Effector memory CD8-positive, alpha-beta T cell (primary cell): ENCODE data around the gene TSHZ2.
"Not testable (repeated sequence)": the region's sequence is repeated elsewhere in the genome, so short reads cannot be mapped to it uniquely, and the experiment has no call there.

Experiments
- ATAC-seq: fragments of 150-1000 bp; cut with Tn5 transposase; replicated peaks from 2 replicates; pipeline ENCODE4 v1.10.0; 2021; ENCODE audit warnings: mild to moderate bottlenecking, moderate library complexity
- DNase-seq, 3 experiments: peaks; one replicate each; pipeline ENCODE4 v3.0.0; 2021
- H3K27ac Mint-ChIP-seq, 2 donors: one replicate each; pipeline ENCODE4 v1.8.0; 2022; ENCODE audit warnings: mild to moderate bottlenecking in 2 of 2, mixed read lengths in 2 of 2, moderate library complexity in 2 of 2
- H3K27me3 Mint-ChIP-seq, 2 donors: one replicate each; pipeline ENCODE4 v1.8.0; 2022; ENCODE audit warnings: mixed read lengths in 2 of 2
- H3K36me3 Mint-ChIP-seq: one replicate; pipeline ENCODE4 v1.8.0; 2022; ENCODE audit warnings: mild to moderate bottlenecking, moderate library complexity, mixed read lengths; ENCODE audit not compliant: insufficient read depth
- H3K4me1 Mint-ChIP-seq, 2 donors: one replicate each; pipeline ENCODE4 v1.8.0; 2022; ENCODE audit warnings: low read depth in 2 of 2, mixed read lengths in 2 of 2
- H3K4me3 Mint-ChIP-seq, 2 donors: one replicate each; pipeline ENCODE4 v1.8.0; 2022; ENCODE audit warnings: mild to moderate bottlenecking in 2 of 2, mixed read lengths in 2 of 2, moderate library complexity in 2 of 2
- H3K9me3 Mint-ChIP-seq, 2 donors: one replicate each; pipeline ENCODE4 v1.8.0; 2022; ENCODE audit warnings: mixed read lengths in 2 of 2

TSHZ2 gene

DNA sequence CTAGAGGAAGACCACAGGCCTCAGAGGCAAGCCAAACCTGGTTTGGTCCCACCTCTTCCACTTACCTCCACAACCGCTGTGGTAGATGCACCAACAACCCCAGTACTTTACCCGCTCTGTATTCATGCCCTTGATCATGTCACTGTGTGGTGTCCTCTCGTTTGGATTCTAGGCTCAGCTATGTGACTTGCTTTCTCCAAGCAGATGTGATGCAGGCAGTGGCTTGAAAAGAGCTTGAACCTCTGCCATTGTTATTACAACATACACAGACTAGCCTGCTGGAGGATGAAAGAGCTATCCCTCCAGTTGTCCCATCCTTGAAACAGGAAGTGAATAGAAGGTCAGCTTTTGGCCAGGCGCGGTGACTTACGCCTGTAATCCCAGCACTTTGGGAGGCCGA, 473.8 kb downstream of the TSHZ2 start:
- H3K27ac Mint-ChIP-seq: no peak overlapping the region
- H3K4me1 Mint-ChIP-seq: no peaks in the 10 kb centered on the region
- no peak overlapping the region for H3K4me3 Mint-ChIP-seq
- H3K27me3 Mint-ChIP-seq: peaks cover 37 to 39% of the 10 kb centered on the region in 2 donors
- ATAC-seq (no peak), DNase-seq (no peak)
- peaks cover 14 to 30% of the 10 kb centered on the region in 2 donors for H3K9me3 Mint-ChIP-seq
- H3K36me3 Mint-ChIP-seq: no peaks in the 10 kb centered on the region

DNA sequence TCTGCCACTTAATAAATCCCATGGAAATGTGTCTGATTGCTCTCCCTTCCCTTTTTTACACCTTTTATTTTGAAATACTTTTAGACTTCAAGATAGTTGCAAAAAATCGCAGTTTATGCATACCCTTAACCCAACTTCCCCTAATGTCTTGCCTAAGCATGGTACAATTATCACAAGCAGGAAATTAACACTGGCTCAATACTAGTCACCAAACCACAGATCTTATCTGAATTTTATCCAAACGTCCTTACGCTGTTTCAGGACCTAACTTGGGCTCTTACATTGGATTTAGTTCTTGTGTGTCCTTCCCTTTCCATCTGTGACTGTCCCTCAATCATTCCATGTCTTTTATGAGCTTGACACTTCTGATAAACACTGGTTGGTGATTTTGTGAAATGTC, 475.2 kb downstream of the TSHZ2 start:
- no peak overlapping the region for H3K4me3 Mint-ChIP-seq
- DNase-seq: no peak
- H3K36me3 Mint-ChIP-seq: no peaks in the 10 kb centered on the region
- no peaks in the 10 kb centered on the region for H3K4me1 Mint-ChIP-seq
- ATAC-seq: no peak
- H3K27me3 Mint-ChIP-seq: peaks cover 29 to 35% of the 10 kb centered on the region in 2 donors
- peaks cover 14 to 30% of the 10 kb centered on the region in 2 donors for H3K9me3 Mint-ChIP-seq
- no peak overlapping the region for H3K27ac Mint-ChIP-seq

DNA sequence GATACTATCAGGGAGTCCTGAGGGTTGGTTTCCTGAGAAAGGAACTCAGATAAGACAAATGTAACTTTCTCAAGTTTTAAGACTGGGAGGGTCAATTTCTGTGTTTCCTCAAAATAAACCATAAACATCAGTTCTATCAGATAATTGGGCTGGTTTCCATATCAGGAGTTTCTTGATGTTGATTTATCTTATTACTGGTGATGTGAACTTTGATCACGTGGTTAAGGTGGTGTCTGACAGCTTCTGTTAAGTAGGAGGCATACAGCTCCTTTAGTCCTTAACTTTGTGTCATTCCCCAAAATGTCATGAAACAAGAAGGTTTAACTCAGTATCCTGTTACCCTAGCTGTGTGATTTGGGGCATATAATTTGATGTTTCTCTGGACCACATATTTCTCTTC, 476.3 kb downstream of the TSHZ2 start:
- H3K4me3 Mint-ChIP-seq: no peak overlapping the region
- peaks cover 18 to 28% of the 10 kb centered on the region in 2 donors for H3K27me3 Mint-ChIP-seq
- ATAC-seq: no peak

DNA sequence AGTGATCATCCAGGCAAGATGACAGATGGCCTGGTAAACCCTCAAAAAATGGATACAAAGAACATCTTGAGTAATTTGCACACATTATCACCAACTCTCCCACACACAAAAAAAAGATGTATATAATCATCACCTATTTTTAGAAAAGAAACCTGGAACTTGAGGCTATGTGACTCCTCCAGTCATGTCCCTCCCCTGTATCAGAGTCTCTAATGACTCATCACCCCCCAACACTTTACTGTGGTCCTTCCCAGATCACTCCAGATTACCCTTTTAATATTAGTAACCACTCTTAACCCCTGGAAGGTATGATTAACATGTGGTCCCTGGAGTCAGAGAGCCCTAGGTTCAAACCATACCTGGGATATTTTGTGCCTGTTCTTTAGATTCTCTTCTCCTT, 476.7 kb downstream of the TSHZ2 start:
- no peak overlapping the region for H3K27ac Mint-ChIP-seq
- H3K4me1 Mint-ChIP-seq: no peaks in the 10 kb centered on the region
- H3K9me3 Mint-ChIP-seq: peaks cover 16 to 30% of the 10 kb centered on the region in 2 donors
- H3K27me3 Mint-ChIP-seq: peaks cover 14 to 24% of the 10 kb centered on the region in 2 donors
- H3K4me3 Mint-ChIP-seq: no peak overlapping the region
- no peak for DNase-seq
- H3K36me3 Mint-ChIP-seq: no peaks in the 10 kb centered on the region
- no peak for ATAC-seq

More for the DNA sequence above, 476.3 kb downstream of the TSHZ2 start:
- DNase-seq: no peak
- Mint-ChIP-seq H3K4me1 (no peaks in the 10 kb centered on the region), H3K9me3 (peaks cover 16 to 30% of the 10 kb centered on the region in 2 donors), H3K27ac (no peak overlapping the region), H3K36me3 (no peaks in the 10 kb centered on the region)

DNA sequence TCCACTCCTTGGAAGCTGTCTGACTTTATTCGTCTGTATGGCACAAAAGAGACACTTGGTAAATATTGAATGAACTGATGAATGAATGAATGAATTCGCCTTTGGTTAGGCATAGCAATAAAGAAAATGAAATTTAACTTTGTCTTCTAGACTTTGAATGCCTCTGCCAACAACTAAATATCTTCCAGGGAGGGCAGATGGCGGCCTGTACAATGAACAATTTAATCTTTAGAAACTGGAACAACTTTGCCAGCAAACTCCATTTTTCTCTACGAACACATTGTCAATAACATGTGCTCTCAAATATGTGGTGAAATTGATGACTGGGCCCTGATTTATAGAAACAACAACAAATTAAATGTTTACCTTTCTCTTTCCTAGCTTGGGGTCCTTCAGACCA, 480.9 kb downstream of the TSHZ2 start:
- Mint-ChIP-seq H3K4me1 (no peaks in the 10 kb centered on the region), H3K27ac (no peak overlapping the region), H3K27me3 (peaks cover 0 to 14% of the 10 kb centered on the region in 2 donors), H3K36me3 (no peaks in the 10 kb centered on the region), H3K9me3 (peaks cover 16% of the 10 kb centered on the region in 2 donors), H3K4me3 (no peak overlapping the region)
- ATAC-seq: no peak
- DNase-seq: no peak

DNA sequence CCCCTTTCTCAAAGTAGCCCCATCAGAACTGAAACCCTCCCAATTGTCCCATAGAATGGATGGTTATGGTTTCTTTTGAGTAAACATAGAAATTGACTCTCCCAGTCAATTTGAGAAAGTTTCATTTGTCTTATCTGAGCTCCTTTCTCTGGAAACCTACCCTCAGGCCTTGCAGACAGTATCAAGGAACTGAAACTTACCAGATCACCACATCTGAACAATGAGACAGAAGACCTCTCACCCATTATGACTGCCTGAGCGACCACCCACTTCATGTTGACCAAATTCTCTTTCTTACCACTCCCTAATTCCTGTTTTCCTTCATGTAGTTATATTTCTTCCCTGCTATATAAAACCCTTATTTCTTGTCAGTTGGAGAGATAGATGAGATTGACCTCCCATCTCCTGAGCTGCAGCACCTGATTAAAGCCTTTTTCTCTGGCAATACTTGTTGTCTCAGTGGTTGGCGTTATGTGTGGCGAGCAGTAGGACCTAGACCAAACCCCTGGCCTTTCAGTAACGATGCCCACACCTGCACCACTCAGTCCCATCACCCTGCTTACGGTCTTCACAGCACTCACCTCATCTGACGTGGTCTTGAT, 482.6 kb downstream of the TSHZ2 start:
- no peak for ATAC-seq
- peaks cover 9 to 11% of the 10 kb centered on the region in 2 donors for H3K9me3 Mint-ChIP-seq

DNA sequence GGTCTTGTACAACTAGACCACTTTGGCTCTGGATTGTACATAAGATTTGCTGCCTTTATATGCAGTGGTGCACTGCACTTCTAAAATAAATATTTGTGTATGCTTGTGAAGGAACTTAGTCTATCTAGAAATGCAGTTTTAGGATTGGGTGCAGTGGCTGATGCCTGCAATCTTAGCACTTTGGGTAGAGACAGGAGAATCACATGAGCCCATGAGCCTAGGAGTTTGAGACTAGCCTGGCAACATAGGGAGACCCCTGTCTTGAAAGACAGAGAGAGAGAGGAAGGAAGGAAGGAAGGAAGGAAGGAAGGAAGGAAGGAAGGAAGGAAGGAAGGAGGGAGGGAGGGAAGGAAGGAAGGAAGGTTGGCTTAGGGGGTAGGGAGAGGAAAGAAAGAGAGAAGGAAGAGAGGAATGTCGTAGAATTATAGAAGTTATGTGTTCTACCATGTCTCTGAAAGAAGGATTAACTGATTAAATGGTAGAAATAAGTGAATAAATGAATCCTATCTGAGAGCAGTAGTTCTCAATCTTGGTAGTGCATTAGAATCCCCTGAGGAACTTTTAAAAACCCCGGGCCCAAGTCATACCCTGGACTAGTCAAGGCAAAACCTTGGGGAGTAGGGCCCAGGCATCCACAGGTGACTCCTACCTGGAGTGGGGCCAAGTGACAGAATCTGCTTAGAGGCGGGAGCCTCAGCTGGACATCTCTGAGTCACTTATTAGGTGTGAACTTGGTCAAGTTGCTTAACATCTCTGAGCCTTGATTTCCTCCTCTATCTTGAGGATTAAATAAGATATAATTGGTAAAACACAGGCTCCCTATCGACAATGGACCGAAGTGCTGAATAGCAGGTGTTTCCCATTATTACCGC, 491.2 kb downstream of the TSHZ2 start:
- no peak overlapping the region for H3K4me3 Mint-ChIP-seq
- ATAC-seq: no peak
- H3K27me3 Mint-ChIP-seq: peaks cover 36 to 61% of the 10 kb centered on the region in 2 donors

More for the DNA sequence above, 482.6 kb downstream of the TSHZ2 start:
- Mint-ChIP-seq H3K36me3 (no peaks in the 10 kb centered on the region), H3K4me3 (no peak overlapping the region), H3K27ac (no peak overlapping the region), H3K4me1 (no peaks in the 10 kb centered on the region), H3K27me3 (peaks cover 0 to 12% of the 10 kb centered on the region in 2 donors)
- no peak for DNase-seq

DNA sequence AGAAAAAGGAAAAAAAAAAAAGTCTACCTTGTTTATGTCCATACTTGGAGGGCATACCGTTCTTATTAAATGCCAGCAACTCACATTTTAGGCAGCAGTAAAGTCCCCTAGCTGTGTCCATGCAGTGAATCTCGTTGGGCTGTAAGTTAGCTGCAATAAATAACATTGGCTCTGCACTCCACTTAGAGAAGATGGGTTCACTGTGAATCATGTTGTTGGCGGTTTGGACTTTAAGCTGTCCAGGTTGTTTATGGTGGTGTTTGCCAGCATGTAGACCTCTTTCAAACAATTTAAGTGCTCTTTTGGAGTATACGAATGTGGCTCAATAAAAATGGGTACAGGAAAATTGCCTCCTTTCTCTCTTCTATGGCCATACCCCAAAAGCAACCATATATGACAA, 494.1 kb downstream of the TSHZ2 start:
- no peak for DNase-seq
- peaks cover 39 to 64% of the 10 kb centered on the region in 2 donors for H3K27me3 Mint-ChIP-seq
- no peak overlapping the region for H3K27ac Mint-ChIP-seq
- no peak for ATAC-seq
- no peaks in the 10 kb centered on the region for H3K36me3 Mint-ChIP-seq
- H3K4me1 Mint-ChIP-seq: peaks cover 0 to 2% of the 10 kb centered on the region in 2 donors
- no peak overlapping the region for H3K4me3 Mint-ChIP-seq
- H3K9me3 Mint-ChIP-seq: no peaks in the 10 kb centered on the region

More for the DNA sequence above, 491.2 kb downstream of the TSHZ2 start:
- DNase-seq: no peak
- Mint-ChIP-seq H3K9me3 (no peaks in the 10 kb centered on the region), H3K27ac (no peak overlapping the region), H3K36me3 (no peaks in the 10 kb centered on the region), H3K4me1 (peaks cover 0 to 2% of the 10 kb centered on the region in 2 donors)

DNA sequence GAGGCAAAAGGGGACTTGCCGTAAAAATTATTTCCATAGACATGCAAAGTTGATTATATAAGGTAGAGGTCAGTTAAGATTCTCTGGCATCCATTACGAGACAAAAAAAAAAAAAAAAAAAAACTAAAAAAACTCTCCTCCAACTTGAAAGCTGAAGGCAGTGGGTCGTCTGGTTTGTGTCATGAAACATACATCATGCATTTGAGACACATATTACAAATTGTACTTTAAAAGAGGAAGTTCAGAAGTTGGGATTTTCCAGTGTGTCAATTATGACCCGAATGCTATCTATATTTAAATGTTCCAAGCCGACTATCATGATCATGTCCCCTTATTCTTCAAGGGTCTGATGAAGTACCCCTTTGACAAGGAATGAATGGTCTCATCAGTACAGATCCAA, 496.4 kb downstream of the TSHZ2 start:
- Mint-ChIP-seq H3K9me3 (no peaks in the 10 kb centered on the region), H3K4me3 (no peak overlapping the region), H3K27ac (no peak overlapping the region), H3K4me1 (peaks cover 0 to 3% of the 10 kb centered on the region in 2 donors), H3K27me3 (peaks cover 43 to 60% of the 10 kb centered on the region in 2 donors), H3K36me3 (no peaks in the 10 kb centered on the region)
- ATAC-seq: no peak
- no peak for DNase-seq

DNA sequence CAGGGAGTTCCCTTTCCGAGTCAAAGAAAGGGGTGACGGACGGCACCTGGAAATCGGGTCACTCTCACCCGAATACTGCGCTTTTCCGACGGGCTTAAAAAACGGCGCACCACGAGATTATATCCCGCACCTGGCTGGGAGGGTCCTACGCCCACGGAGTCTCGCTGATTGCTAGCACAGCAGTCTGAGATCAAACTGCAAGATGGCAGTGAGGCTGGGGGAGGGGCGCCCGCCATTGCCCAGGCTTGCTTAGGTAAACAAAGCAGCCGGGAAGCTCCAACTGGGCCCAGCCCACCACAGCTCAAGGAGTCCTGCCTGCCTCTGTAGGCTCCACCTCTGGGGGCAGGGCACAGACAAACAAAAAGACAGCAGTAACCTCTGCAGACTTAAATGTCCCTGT, 500.7 kb downstream of the TSHZ2 start:
- H3K4me3 Mint-ChIP-seq, ATAC-seq, H3K9me3 Mint-ChIP-seq, H3K36me3 Mint-ChIP-seq, H3K27ac Mint-ChIP-seq, H3K4me1 Mint-ChIP-seq, DNase-seq: not testable (repeated sequence)
- H3K27me3 Mint-ChIP-seq: peaks cover 20 to 27% of the 10 kb centered on the region in 2 donors

DNA sequence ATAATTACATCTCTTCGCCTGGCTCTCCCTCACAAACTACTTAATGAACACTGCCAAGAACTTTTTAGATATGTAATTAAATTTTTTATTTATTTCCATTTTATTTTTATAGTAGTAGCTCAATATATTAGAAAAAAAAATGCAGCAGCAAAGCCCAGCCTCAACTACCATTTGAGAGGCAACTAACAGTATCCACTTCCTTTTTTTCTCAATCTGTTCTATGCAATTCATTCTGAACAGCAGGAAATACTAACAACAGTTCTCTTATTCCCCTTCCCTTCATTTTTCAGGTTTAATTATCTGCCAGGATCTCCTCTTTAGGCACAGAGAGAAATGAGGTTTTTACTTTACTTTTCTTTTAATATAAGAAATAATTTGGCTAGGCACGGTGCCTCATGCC, 508.8 kb downstream of the TSHZ2 start:
- ATAC-seq: no peak
- no peak overlapping the region for H3K27ac Mint-ChIP-seq
- H3K4me3 Mint-ChIP-seq: no peak overlapping the region
- no peaks in the 10 kb centered on the region for H3K4me1 Mint-ChIP-seq
- peaks cover 3% of the 10 kb centered on the region for H3K36me3 Mint-ChIP-seq
- no peaks in the 10 kb centered on the region for H3K9me3 Mint-ChIP-seq
- H3K27me3 Mint-ChIP-seq: no peaks in the 10 kb centered on the region
- no peak for DNase-seq

DNA sequence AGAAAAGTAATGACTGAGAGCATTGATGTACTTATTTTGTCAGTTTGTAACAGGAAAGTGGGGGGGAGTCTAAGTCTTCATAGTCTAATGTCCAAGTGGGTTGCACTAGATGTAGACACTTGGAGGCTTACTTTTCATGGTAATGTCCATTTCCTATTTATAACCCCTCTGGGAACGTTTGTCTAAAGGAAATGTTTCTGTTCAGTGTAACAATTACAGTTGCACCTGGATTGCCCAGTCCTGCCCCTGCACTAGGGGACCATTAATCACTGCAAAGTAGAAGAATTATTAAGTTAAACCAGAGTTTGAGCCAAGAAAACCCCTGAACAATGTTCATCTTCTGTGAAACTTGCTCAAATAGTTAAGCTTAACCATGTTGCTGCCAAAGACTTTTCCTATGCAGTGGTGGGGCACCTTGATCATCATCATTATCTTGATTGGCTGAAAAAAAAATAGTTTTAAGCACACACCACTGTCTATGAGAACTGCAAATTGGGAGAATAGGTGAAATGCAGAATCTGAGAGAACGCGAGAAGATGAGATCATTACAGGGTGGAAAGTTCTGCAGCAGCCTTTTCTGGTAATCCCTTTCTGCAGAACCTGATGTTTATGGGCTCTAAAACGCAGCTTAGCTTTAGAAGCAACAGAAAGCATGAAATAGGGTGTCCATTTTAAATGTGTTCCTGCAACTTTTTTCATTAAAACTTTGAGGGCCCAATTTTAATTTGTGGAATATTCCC, 515.5 kb downstream of the TSHZ2 start:
- Mint-ChIP-seq H3K4me1 (no peaks in the 10 kb centered on the region), H3K27me3 (peaks cover 12 to 23% of the 10 kb centered on the region in 2 donors), H3K27ac (no peak overlapping the region), H3K36me3 (peaks cover 3% of the 10 kb centered on the region), H3K9me3 (no peaks in the 10 kb centered on the region), H3K4me3 (no peak overlapping the region)
- ATAC-seq: no peak
- DNase-seq: no peak

DNA sequence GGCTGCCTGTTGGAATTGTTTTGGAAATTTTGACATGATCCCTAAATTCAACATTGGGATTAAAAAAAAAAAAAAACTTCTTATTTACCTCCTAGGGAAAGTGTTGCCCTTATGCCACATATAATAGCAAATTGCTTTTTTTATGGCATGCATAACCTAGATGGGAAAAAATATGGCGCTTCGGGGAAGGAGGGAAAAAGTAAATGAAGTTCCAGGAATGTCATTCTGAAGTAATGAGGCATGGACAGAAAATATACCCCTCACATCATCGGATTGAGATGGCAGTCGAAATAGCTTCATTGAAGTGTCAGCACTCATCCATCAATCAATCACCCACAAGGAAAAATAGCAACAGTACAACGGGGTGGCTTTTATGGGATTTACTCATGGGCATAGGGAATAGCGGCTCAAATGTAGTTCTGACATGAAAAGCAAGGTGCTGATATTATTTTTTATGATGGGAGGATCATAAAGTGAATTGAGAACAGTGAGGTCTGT, 516.7 kb downstream of the TSHZ2 start:
- no peak for ATAC-seq
- H3K9me3 Mint-ChIP-seq: no peaks in the 10 kb centered on the region
- peaks cover 17 to 28% of the 10 kb centered on the region in 2 donors for H3K27me3 Mint-ChIP-seq
- no peak for DNase-seq
- H3K4me1 Mint-ChIP-seq: no peaks in the 10 kb centered on the region
- H3K36me3 Mint-ChIP-seq: peaks cover 3% of the 10 kb centered on the region
- no peak overlapping the region for H3K4me3 Mint-ChIP-seq
- no peak overlapping the region for H3K27ac Mint-ChIP-seq
